HG02840 (cell line): Measurements from ENCODE around the gene MYCBP2.
A peak's percentile ranks its signal among the peaks of the same experiment; 100 is the strongest.
"Not testable (repeated sequence)": the region's sequence is repeated elsewhere in the genome, so short reads cannot be mapped to it uniquely, and the experiment has no call there.

Source experiments
- ATAC-seq: cut with Tn5 transposase; IDR thresholded peaks from one replicate; pipeline ENCODE4 v1.9.1; 2021; ENCODE audit warnings: mild to moderate bottlenecking, moderate library complexity, moderate number of reproducible peaks; ENCODE audit not compliant: unreplicated experiment, low FRiP score

The MYCBP2 gene

GRCh38 chr13:77339408-77339807 lies 12.5 kb upstream of the MYCBP2 start:
- ATAC-seq = peak; percentile 54

- ATAC-seq = peak; percentile 45
Observed at GRCh38 chr13:77338961-77339401, 12.1 kb upstream of the MYCBP2 start.

GRCh38 chr13:77338329-77338728 lies 11.4 kb upstream of the MYCBP2 start:
- ATAC-seq = peak; percentile 27

- no peak for ATAC-seq
Observed at GRCh38 chr13:77337159-77337558, 10.3 kb upstream of the MYCBP2 start.

GRCh38 chr13:77335543-77335942 lies 8.6 kb upstream of the MYCBP2 start:
- no peak for ATAC-seq

- no peak for ATAC-seq
Observed at GRCh38 chr13:77333594-77333993, 6.7 kb upstream of the MYCBP2 start.

- no peak for ATAC-seq
Observed at GRCh38 chr13:77331421-77331820, 4.5 kb upstream of the MYCBP2 start.

GRCh38 chr13:77329911-77330584 lies 3.2 kb upstream of the MYCBP2 start:
- ATAC-seq = no peak

GRCh38 chr13:77329133-77329910 lies 2.4 kb upstream of the MYCBP2 start:
- peak; percentile 55 for ATAC-seq

GRCh38 chr13:77328819-77329132 lies 1.9 kb upstream of the MYCBP2 start:
- ATAC-seq = peak; percentile 9

GRCh38 chr13:77325371-77325980 lies 1.4 kb downstream of the MYCBP2 start:
- no peak for ATAC-seq

GRCh38 chr13:77323858-77324257 lies 3.0 kb downstream of the MYCBP2 start:
- no peak for ATAC-seq

- no peak for ATAC-seq
Observed at GRCh38 chr13:77319536-77319935, 7.4 kb downstream of the MYCBP2 start.

- ATAC-seq = no peak
Observed at GRCh38 chr13:77318741-77319140, 8.2 kb downstream of the MYCBP2 start.

GRCh38 chr13:77316430-77316829 lies 10.5 kb downstream of the MYCBP2 start:
- ATAC-seq = no peak

- ATAC-seq = not testable (repeated sequence)
Observed at GRCh38 chr13:77315509-77315908, 11.4 kb downstream of the MYCBP2 start.

GRCh38 chr13:77313923-77314322 lies 13.0 kb downstream of the MYCBP2 start:
- ATAC-seq = no peak

GRCh38 chr13:77312311-77312710 lies 14.6 kb downstream of the MYCBP2 start:
- no peak for ATAC-seq

- no peak for ATAC-seq
Observed at GRCh38 chr13:77310579-77311279, 16.2 kb downstream of the MYCBP2 start.

GRCh38 chr13:77310161-77310560 lies 16.7 kb downstream of the MYCBP2 start:
- ATAC-seq = no peak

- no peak for ATAC-seq
Observed at GRCh38 chr13:77309254-77309653, 17.6 kb downstream of the MYCBP2 start.
